ENCODE results near the gene TTC7B.

TTC7B gene

GRCh38 chr14:90785471-90785870 lies 30.8 kb downstream of the TTC7B start:
- H3K27ac ChIP-seq: no peak overlapping the region
- TF ChIP-seq CTCF (conservative IDR thresholded peaks at IDR 0.05): no peak

GRCh38 chr14:90784621-90785270 lies 31.5 kb downstream of the TTC7B start:
- no peak overlapping the region for H3K27ac ChIP-seq
- no peak for TF ChIP-seq CTCF (conservative IDR thresholded peaks at IDR 0.05)

GRCh38 chr14:90783344-90783743 lies 32.9 kb downstream of the TTC7B start:
- H3K27ac ChIP-seq: no peak overlapping the region
- no peak for TF ChIP-seq CTCF (conservative IDR thresholded peaks at IDR 0.05)

- no peak overlapping the region for H3K27ac ChIP-seq
- no peak for TF ChIP-seq CTCF (conservative IDR thresholded peaks at IDR 0.05)
Observed at GRCh38 chr14:90782892-90783291, 33.3 kb downstream of the TTC7B start.

GRCh38 chr14:90781876-90782275 lies 34.4 kb downstream of the TTC7B start:
- no peak overlapping the region for H3K27ac ChIP-seq
- no peak for TF ChIP-seq CTCF (conservative IDR thresholded peaks at IDR 0.05)

- H3K27ac ChIP-seq: no peak overlapping the region
- TF ChIP-seq CTCF (conservative IDR thresholded peaks at IDR 0.05): no peak
Observed at GRCh38 chr14:90781344-90781761, 34.9 kb downstream of the TTC7B start.

- H3K27ac ChIP-seq: no peak overlapping the region
- TF ChIP-seq CTCF (conservative IDR thresholded peaks at IDR 0.05): no peak
Observed at GRCh38 chr14:90780519-90780918, 35.7 kb downstream of the TTC7B start.
